ENCODE results near the gene DDX54.

Gene DDX54

GRCh38 chr12:113224955-113225354 lies 39.7 kb upstream of the DDX54 start:
- ChIA-PET CTCF (no interaction called here), POLR2A (ENCODE audit: low non-redundant PET) (no interaction called here)
- peak overlapping the region; percentile 10; the same call in 1 of the 2 replicates for H3K27ac ChIP-seq
- no peak for DNase-seq (ENCODE audit: low spot score)
- no peak for TF ChIP-seq CTCF (conservative IDR thresholded peaks at IDR 0.05; ENCODE audit: low read depth)

GRCh38 chr12:113222730-113223531 lies 37.7 kb upstream of the DDX54 start:
- ChIA-PET POLR2A (ENCODE audit: low non-redundant PET) (interaction anchor here (1.5 kb wide), 1 partner anchor 10 kb away, joined by 6 read pairs; no protein-coding TSS in a partner anchor), CTCF (no interaction called here)
- no peak for TF ChIP-seq CTCF (conservative IDR thresholded peaks at IDR 0.05; ENCODE audit: low read depth)
- peak; percentile 32 for DNase-seq (ENCODE audit: low spot score)
- peak overlapping the region; percentile 77 for H3K27ac ChIP-seq

- DNase-seq (ENCODE audit: low spot score), result no peak
- ChIA-PET CTCF (interaction anchor here (0.6 kb wide), 2 partner anchors 33 to 733 kb away, joined by 3 read pairs; no protein-coding TSS in a partner anchor), POLR2A (ENCODE audit: low non-redundant PET) (interaction anchor here (0.6 kb wide), 2 partner anchors 29 to 113 kb away, joined by 4 read pairs; partner anchors contain the start of gene SLC8B1)
- no peak for TF ChIP-seq CTCF (conservative IDR thresholded peaks at IDR 0.05; ENCODE audit: low read depth)
- peak overlapping the region; percentile 76 for H3K27ac ChIP-seq
These were observed 36.9 kb upstream of the DDX54 start for GRCh38 chr12:113221997-113222729.

- TF ChIP-seq CTCF (conservative IDR thresholded peaks at IDR 0.05; ENCODE audit: low read depth), result no peak
- ChIA-PET POLR2A (ENCODE audit: low non-redundant PET) (interaction anchor here (0.5 to 0.9 kb wide), 5 partner anchors 24 to 113 kb away, joined by 3 to 6 read pairs (median 4); partner anchors contain the start of gene SLC8B1), CTCF (interaction anchor here (0.6 kb wide), 2 partner anchors 34 to 734 kb away, joined by 3 read pairs; no protein-coding TSS in a partner anchor)
- peak within 1 kb of the TSS; percentile 76 for H3K27ac ChIP-seq
- DNase-seq (ENCODE audit: low spot score), result peak; percentile 98
These were observed 36.1 kb upstream of the DDX54 start, which contains the start of gene TPCN1 for GRCh38 chr12:113221181-113221996. Gene TPCN1 (plus strand): TSS chr12:113221464. CDS start chr12:113226853, 5,389 bp downstream.

- CTCF ChIA-PET, result no interaction called here
- POLR2A ChIA-PET (ENCODE audit: low non-redundant PET), result interaction anchor here (0.5 to 0.9 kb wide), 3 partner anchors 23 to 31 kb away, joined by 3 to 6 read pairs (median 3); no protein-coding TSS in a partner anchor
- TF ChIP-seq CTCF (conservative IDR thresholded peaks at IDR 0.05; ENCODE audit: low read depth), result no peak
- no peak for DNase-seq (ENCODE audit: low spot score)
- peak overlapping the region; percentile 19 for H3K27ac ChIP-seq
These were observed 35.4 kb upstream of the DDX54 start for GRCh38 chr12:113220593-113221180.
